T47D (cell line): Measurements from ENCODE around the gene FAM241A.

Experiments used
- DNase-seq, 2 experiments: peaks; one replicate each; pipeline versions ENCODE4 v3.0.0 to v3.0.0-alpha.2; 2011 to 2012; ENCODE audit warnings: low read depth in 1 of 2, low spot score in 1 of 2
- JUND ChIP-seq: IDR thresholded peaks from 2 replicates; pipeline ENCODE4 v1.6.1; 2012; ENCODE audit warnings: low read depth
- in situ Hi-C: cut with HindIII; loops from 2 replicates; pipeline ENCODE4 v1.10.0; 2016; ENCODE audit warnings: low sequenced_read_pairs, low pct_unique_long_range_greater_than_20kb

The FAM241A gene

GRCh38 chr4:112214390-112215264 is 69.4 kb downstream of the FAM241A start:
- TF ChIP-seq JUND = no peak
- in situ Hi-C loops = no loop called here
- DNase-seq = peak; percentile 34 to 59

GRCh38 chr4:112219826-112220366 is 74.6 kb downstream of the FAM241A start:
- in situ Hi-C loops = no loop called here
- DNase-seq = no peak
- TF ChIP-seq JUND = no peak

GRCh38 chr4:112222219-112222955 is 77.1 kb downstream of the FAM241A start:
- DNase-seq = no peak
- TF ChIP-seq JUND = no peak
- in situ Hi-C loops = no loop called here

- in situ Hi-C loops = no loop called here
- no peak for TF ChIP-seq JUND
Observed at GRCh38 chr4:112225157-112225556, 79.9 kb downstream of the FAM241A start.

GRCh38 chr4:112230879-112231778 is 85.9 kb downstream of the FAM241A start:
- no peak for TF ChIP-seq JUND
- DNase-seq = peak; percentile 83 to 96
- in situ Hi-C loops = no loop called here

More at GRCh38 chr4:112225157-112225556, 79.9 kb downstream of the FAM241A start:
- no peak for DNase-seq

GRCh38 chr4:112231779-112232713 is 86.8 kb downstream of the FAM241A start, which contains the start of gene AP1AR:
Gene AP1AR (plus strand): TSS chr4:112231787. CDS start chr4:112232092, 305 bp downstream.
- TF ChIP-seq JUND = no peak
- peak; percentile 49 to 73 for DNase-seq
- in situ Hi-C loops = no loop called here

- in situ Hi-C loops = no loop called here
- DNase-seq = peak; percentile 30 to 77
- TF ChIP-seq JUND = no peak
Observed at GRCh38 chr4:112234952-112235609, 89.8 kb downstream of the FAM241A start.

GRCh38 chr4:112236040-112236439 is 90.8 kb downstream of the FAM241A start:
- DNase-seq = no peak
- TF ChIP-seq JUND = no peak
- in situ Hi-C loops = no loop called here

GRCh38 chr4:112238833-112239232 is 93.6 kb downstream of the FAM241A start:
- no peak for TF ChIP-seq JUND
- in situ Hi-C loops = no loop called here
- DNase-seq = no peak
